Duodenal mucosa (tissue), 2 donors: ENCODE data around the gene MVK.

Source experiments
- H3K27ac ChIP-seq: one replicate; pipeline ENCODE4 v1.7.0; 2013; ENCODE audit warnings: low read depth, low read length
- H3K27me3 ChIP-seq, 2 donors: one replicate each; pipeline ENCODE4 v1.7.0; 2013; ENCODE audit warnings: low read length in 2 of 2, control low read depth in 1 of 2; ENCODE audit not compliant: insufficient read depth in 2 of 2, control insufficient read depth in 1 of 2
- H3K36me3 ChIP-seq, 2 donors: one replicate each; pipeline ENCODE4 v1.7.0; 2013; ENCODE audit warnings: low read length in 2 of 2, control low read depth in 1 of 2; ENCODE audit not compliant: insufficient read depth in 2 of 2, control insufficient read depth in 1 of 2
- H3K4me1 ChIP-seq, 2 donors: one replicate each; pipeline ENCODE4 v1.7.0; 2013; ENCODE audit warnings: low read length in 2 of 2, control low read depth in 1 of 2; ENCODE audit not compliant: insufficient read depth in 2 of 2, control insufficient read depth in 1 of 2
- H3K4me3 ChIP-seq, 2 donors: one replicate each; pipeline ENCODE4 v1.7.0; 2013; ENCODE audit warnings: low read length in 2 of 2, low read depth in 1 of 2
- H3K9ac ChIP-seq, 2 donors: one replicate each; pipeline ENCODE4 v1.7.0; 2013; ENCODE audit warnings: low read length in 2 of 2, low read depth in 1 of 2
- H3K9me3 ChIP-seq, 2 donors: one replicate each; pipeline ENCODE4 v1.7.0; 2013; ENCODE audit warnings: low read length in 2 of 2, control low read depth in 1 of 2; ENCODE audit not compliant: control insufficient read depth in 1 of 2

Gene MVK

DNA sequence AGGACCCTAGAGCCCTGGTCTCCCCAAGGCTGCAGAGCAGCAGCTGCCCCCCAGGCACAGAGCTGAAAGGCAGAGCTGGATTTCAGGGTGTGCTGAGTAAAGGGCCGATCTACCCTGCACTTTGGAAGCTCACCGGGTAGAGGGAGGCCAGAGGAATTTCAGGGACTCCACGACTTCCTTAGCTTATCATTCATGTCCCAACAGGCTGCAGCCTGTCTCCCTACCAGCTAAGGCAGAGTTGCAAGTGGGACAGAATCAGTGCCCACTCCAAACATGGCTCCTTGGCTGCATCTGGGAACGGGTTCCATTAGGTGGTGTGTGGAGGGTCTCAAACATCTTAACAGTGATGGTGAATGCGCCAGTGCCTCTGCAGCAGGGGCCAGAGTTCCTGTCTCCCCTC is 27.8 kb upstream of the MVK start:
- H3K9ac ChIP-seq, result no peak overlapping the region
- H3K36me3 ChIP-seq, result no peaks in the 10 kb centered on the region
- H3K4me3 ChIP-seq, result no peak overlapping the region
- H3K27ac ChIP-seq, result no peak overlapping the region
- no peaks in the 10 kb centered on the region for H3K4me1 ChIP-seq
- H3K9me3 ChIP-seq, result no peaks in the 10 kb centered on the region
- peaks cover 8 to 14% of the 10 kb centered on the region in 2 donors for H3K27me3 ChIP-seq

DNA sequence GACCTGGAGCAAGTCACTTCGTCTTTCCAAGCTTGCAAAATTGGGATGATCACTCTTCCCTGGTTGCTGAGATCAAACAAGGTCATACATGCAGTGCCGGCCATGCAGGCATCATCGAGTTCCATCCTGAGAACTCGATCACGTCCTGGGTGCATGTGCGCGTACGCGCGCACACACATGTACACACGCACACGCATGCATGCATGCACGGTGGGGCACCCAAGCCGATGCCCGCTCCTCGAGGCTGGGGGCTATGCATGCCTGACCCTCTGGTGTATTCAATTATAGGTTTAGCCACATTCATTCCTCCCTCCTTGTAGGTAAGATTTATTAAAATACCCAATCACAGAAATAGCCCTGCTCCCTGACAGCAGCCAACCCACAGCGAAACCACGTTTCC is 26.3 kb upstream of the MVK start:
- Histone ChIP-seq H3K4me1 (no peaks in the 10 kb centered on the region), H3K9me3 (no peaks in the 10 kb centered on the region), H3K9ac (no peak overlapping the region), H3K27ac (no peak overlapping the region), H3K36me3 (no peaks in the 10 kb centered on the region), H3K4me3 (no peak overlapping the region), H3K27me3 (peaks cover 8 to 14% of the 10 kb centered on the region in 2 donors)

GRCh38 chr12:109548258-109548657 is 25.3 kb upstream of the MVK start:
- Histone ChIP-seq H3K27ac (no peak overlapping the region), H3K9me3 (no peaks in the 10 kb centered on the region), H3K4me3 (no peak overlapping the region), H3K36me3 (no peaks in the 10 kb centered on the region), H3K9ac (no peak overlapping the region), H3K27me3 (peaks cover 8 to 14% of the 10 kb centered on the region in 2 donors), H3K4me1 (peaks cover 0 to 2% of the 10 kb centered on the region in 2 donors)

GRCh38 chr12:109549613-109550270 is 23.9 kb upstream of the MVK start:
- peaks cover 14 to 18% of the 10 kb centered on the region in 2 donors for H3K27me3 ChIP-seq
- peaks cover 0 to 10% of the 10 kb centered on the region in 2 donors for H3K4me1 ChIP-seq
- no peak overlapping the region for H3K4me3 ChIP-seq
- no peaks in the 10 kb centered on the region for H3K9me3 ChIP-seq
- no peak overlapping the region for H3K27ac ChIP-seq
- H3K36me3 ChIP-seq, result no peaks in the 10 kb centered on the region
- no peak overlapping the region for H3K9ac ChIP-seq

GRCh38 chr12:109550281-109550680 is 23.3 kb upstream of the MVK start:
- peaks cover 14 to 18% of the 10 kb centered on the region in 2 donors for H3K27me3 ChIP-seq
- H3K4me1 ChIP-seq, result peaks cover 0 to 10% of the 10 kb centered on the region in 2 donors
- no peak overlapping the region for H3K4me3 ChIP-seq
- no peaks in the 10 kb centered on the region for H3K36me3 ChIP-seq
- H3K9me3 ChIP-seq, result no peaks in the 10 kb centered on the region
- no peak overlapping the region for H3K9ac ChIP-seq
- no peak overlapping the region for H3K27ac ChIP-seq

DNA sequence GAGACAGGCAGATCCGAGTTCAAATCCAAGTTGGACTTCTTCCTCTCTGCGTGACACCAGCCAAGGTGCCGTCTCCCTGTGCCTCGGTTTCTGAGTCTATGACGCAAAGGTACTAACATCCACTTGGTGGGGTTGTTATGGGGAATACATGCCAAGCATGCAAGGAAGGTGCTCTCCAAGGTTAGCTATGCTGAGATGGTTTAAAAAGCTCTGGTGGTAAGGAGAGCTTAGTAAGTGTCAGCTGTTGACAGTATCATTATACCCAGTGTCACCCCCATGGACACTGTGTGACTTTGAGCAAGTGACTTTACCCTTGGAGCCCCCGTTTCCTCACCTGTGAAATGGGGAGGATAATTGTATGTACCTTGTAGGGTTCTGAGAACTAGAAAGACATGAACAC is 22.5 kb upstream of the MVK start:
- peaks cover 14 to 18% of the 10 kb centered on the region in 2 donors for H3K27me3 ChIP-seq

DNA sequence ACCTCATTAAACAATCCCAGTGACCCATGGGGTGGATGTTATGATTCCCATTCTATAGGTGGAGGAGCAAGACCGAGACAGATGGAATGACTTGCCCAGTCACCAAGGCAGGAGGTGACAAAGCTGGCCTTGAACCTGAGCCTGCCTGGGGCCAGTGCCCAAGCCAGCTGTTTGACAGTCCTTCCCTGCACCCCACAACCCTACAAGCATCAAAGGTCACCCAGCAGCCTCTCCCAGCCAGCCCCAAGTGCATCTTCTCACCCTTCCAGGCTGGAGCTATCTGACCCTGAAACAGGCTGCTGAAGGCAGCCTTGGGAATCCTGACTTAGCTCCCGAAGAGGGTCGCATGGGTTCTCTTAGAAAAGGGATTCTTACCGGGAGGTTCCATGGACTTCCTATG is 20.6 kb upstream of the MVK start:
- H3K9me3 ChIP-seq, result no peaks in the 10 kb centered on the region

More for the DNA sequence above, 22.5 kb upstream of the MVK start:
- Histone ChIP-seq H3K36me3 (no peaks in the 10 kb centered on the region), H3K9ac (no peak overlapping the region), H3K4me1 (peaks cover 0 to 10% of the 10 kb centered on the region in 2 donors), H3K4me3 (no peak overlapping the region), H3K9me3 (no peaks in the 10 kb centered on the region), H3K27ac (no peak overlapping the region)

GRCh38 chr12:109553483-109553882 is 20.1 kb upstream of the MVK start:
- peaks cover 0 to 9% of the 10 kb centered on the region in 2 donors for H3K36me3 ChIP-seq
- H3K9me3 ChIP-seq, result no peaks in the 10 kb centered on the region
- H3K27me3 ChIP-seq, result peaks cover 6 to 16% of the 10 kb centered on the region in 2 donors
- H3K4me3 ChIP-seq, result no peak overlapping the region
- no peak overlapping the region for H3K9ac ChIP-seq
- H3K27ac ChIP-seq, result no peak overlapping the region
- H3K4me1 ChIP-seq, result peaks cover 7 to 14% of the 10 kb centered on the region in 2 donors

More for the DNA sequence above, 20.6 kb upstream of the MVK start:
- peaks cover 2 to 10% of the 10 kb centered on the region in 2 donors for H3K4me1 ChIP-seq
- no peak overlapping the region for H3K27ac ChIP-seq
- H3K9ac ChIP-seq, result no peak overlapping the region
- peaks cover 9 to 18% of the 10 kb centered on the region in 2 donors for H3K27me3 ChIP-seq
- peaks cover 0 to 9% of the 10 kb centered on the region in 2 donors for H3K36me3 ChIP-seq
- H3K4me3 ChIP-seq, result no peak overlapping the region

DNA sequence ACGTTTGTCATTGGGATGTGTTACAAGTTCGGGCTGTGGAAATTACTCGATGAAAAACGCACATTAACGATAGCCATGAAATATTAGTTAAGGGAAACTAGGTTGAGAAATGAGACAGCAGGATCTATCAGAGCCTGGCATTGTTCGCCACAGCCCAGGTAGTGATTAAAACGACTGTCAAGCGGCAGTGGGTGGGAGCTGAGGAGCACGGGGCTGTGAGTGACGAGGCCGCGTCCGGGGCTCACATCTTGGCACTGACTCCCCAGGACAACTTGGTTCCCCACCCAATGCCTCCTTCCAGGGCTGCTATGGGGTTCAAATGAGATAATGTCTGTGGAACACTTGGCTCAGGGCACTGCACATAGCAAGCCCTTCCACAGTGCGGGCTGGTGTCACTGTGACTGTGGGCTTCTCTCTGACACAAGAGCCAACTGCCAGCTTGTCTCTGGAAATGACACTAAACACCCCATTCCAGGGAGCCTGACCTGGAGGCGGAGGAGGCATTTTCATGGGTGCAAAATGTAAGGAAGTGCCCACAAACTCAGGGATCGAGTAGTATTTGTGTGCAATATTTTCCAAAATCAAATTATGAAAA is 19.6 kb upstream of the MVK start:
- Histone ChIP-seq H3K36me3 (peaks cover 0 to 9% of the 10 kb centered on the region in 2 donors), H3K9me3 (no peaks in the 10 kb centered on the region), H3K27ac (no peak overlapping the region), H3K4me1 (peaks cover 12 to 19% of the 10 kb centered on the region in 2 donors), H3K9ac (no peak overlapping the region), H3K27me3 (peaks cover under 1 to 11% of the 10 kb centered on the region in 2 donors), H3K4me3 (no peak overlapping the region)

DNA sequence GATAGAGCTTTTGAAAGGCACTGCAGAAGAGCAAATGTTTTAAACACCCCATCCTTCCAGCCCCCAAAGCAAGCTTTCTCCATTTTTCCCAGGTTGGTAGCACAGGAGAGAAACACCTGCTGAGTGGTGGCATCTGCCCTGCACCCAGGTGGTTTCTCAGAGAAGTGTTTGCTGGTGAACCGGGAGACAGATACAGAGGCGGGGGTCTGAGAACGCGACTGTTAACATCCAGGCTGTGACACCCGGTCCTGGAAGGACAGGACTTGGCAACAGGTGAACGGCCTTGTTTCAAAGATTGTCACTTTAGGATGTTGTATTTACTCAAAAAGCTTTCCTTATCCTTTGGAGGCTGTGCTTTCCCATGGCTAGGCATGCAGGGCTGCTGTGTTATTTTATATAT is 18.8 kb upstream of the MVK start:
- H3K9ac ChIP-seq, result no peak overlapping the region
- H3K4me1 ChIP-seq, result peaks cover 18 to 24% of the 10 kb centered on the region in 2 donors

More for the DNA sequence above, 18.8 kb upstream of the MVK start:
- no peak overlapping the region for H3K4me3 ChIP-seq
- peaks cover 0 to 10% of the 10 kb centered on the region in 2 donors for H3K27me3 ChIP-seq
- no peak overlapping the region for H3K27ac ChIP-seq
- H3K9me3 ChIP-seq, result no peaks in the 10 kb centered on the region
- peaks cover 0 to 9% of the 10 kb centered on the region in 2 donors for H3K36me3 ChIP-seq
